Skeletal muscle satellite cell (primary cell): Measurements from ENCODE around the gene DNAH17.

Experiments
- H3K27me3 ChIP-seq: 2 replicates; pipeline ENCODE4 v1.7.0; 2013; ENCODE audit warnings: low read length; ENCODE audit not compliant: control insufficient read depth, insufficient read depth
- H3K36me3 ChIP-seq: 2 replicates; pipeline ENCODE4 v1.7.0; 2013; ENCODE audit warnings: mild to moderate bottlenecking, control low read depth, low read length; ENCODE audit not compliant: insufficient read depth
- H3K4me1 ChIP-seq: 2 replicates; pipeline ENCODE4 v1.7.0; 2013; ENCODE audit warnings: low read length; ENCODE audit not compliant: control insufficient read depth, insufficient read depth
- H3K4me2 ChIP-seq: 2 replicates; pipeline ENCODE4 v1.7.0; 2013; ENCODE audit warnings: mild to moderate bottlenecking, low read length
- H3K4me3 ChIP-seq: 2 replicates; pipeline ENCODE4 v1.7.0; 2013; ENCODE audit warnings: low read length
- H3K9ac ChIP-seq: 2 replicates; pipeline ENCODE4 v1.7.0; 2013; ENCODE audit warnings: mild to moderate bottlenecking, low read depth, low read length, moderate library complexity
- H3K9me3 ChIP-seq: replicated peaks from 2 replicates; pipeline ENCODE4 v1.7.0; 2013; ENCODE audit warnings: mild to moderate bottlenecking, control low read depth, low read length

DNAH17 gene

GRCh38 chr17:78556812-78557211 lies 20.4 kb downstream of the DNAH17 start:
- H3K27me3 ChIP-seq, result peaks cover 17% of the 10 kb centered on the region
- no peak overlapping the region for H3K4me3 ChIP-seq
- H3K4me1 ChIP-seq, result peaks cover 12% of the 10 kb centered on the region
- H3K9me3 ChIP-seq, result no peaks in the 10 kb centered on the region
- H3K9ac ChIP-seq, result no peak overlapping the region
- no peaks in the 10 kb centered on the region for H3K36me3 ChIP-seq
- no peak overlapping the region for H3K4me2 ChIP-seq

- H3K36me3 ChIP-seq, result no peaks in the 10 kb centered on the region
- no peak overlapping the region for H3K9ac ChIP-seq
- H3K4me2 ChIP-seq, result no peak overlapping the region
- no peak overlapping the region for H3K4me3 ChIP-seq
- no peaks in the 10 kb centered on the region for H3K9me3 ChIP-seq
- H3K4me1 ChIP-seq, result peaks cover 12% of the 10 kb centered on the region
- H3K27me3 ChIP-seq, result peaks cover 19% of the 10 kb centered on the region
These were observed 21.3 kb downstream of the DNAH17 start for GRCh38 chr17:78555746-78556401.

GRCh38 chr17:78550464-78550863 lies 26.7 kb downstream of the DNAH17 start:
- Histone ChIP-seq H3K9ac (no peak overlapping the region), H3K36me3 (no peaks in the 10 kb centered on the region), H3K4me3 (no peak overlapping the region), H3K4me2 (no peak overlapping the region), H3K4me1 (no peaks in the 10 kb centered on the region), H3K9me3 (no peaks in the 10 kb centered on the region), H3K27me3 (peaks cover 25% of the 10 kb centered on the region)

GRCh38 chr17:78548725-78549124 lies 28.5 kb downstream of the DNAH17 start:
- peaks cover 25% of the 10 kb centered on the region for H3K27me3 ChIP-seq
- no peaks in the 10 kb centered on the region for H3K9me3 ChIP-seq
- H3K4me3 ChIP-seq, result no peak overlapping the region
- no peak overlapping the region for H3K4me2 ChIP-seq
- no peaks in the 10 kb centered on the region for H3K4me1 ChIP-seq
- no peak overlapping the region for H3K9ac ChIP-seq
- no peaks in the 10 kb centered on the region for H3K36me3 ChIP-seq

- Histone ChIP-seq H3K9ac (no peak overlapping the region), H3K4me2 (no peak overlapping the region), H3K36me3 (no peaks in the 10 kb centered on the region), H3K27me3 (peaks cover 20% of the 10 kb centered on the region), H3K4me3 (no peak overlapping the region), H3K9me3 (no peaks in the 10 kb centered on the region), H3K4me1 (no peaks in the 10 kb centered on the region)
These were observed 30.2 kb downstream of the DNAH17 start for GRCh38 chr17:78547035-78547434.

- Histone ChIP-seq H3K9me3 (no peaks in the 10 kb centered on the region), H3K36me3 (no peaks in the 10 kb centered on the region), H3K9ac (no peak overlapping the region), H3K4me3 (no peak overlapping the region), H3K4me1 (peaks cover 4% of the 10 kb centered on the region), H3K27me3 (peaks cover 19% of the 10 kb centered on the region), H3K4me2 (no peak overlapping the region)
These were observed 30.7 kb downstream of the DNAH17 start for GRCh38 chr17:78546476-78546875.

GRCh38 chr17:78544881-78545755 lies 32.1 kb downstream of the DNAH17 start:
- Histone ChIP-seq H3K9me3 (no peaks in the 10 kb centered on the region), H3K9ac (no peak overlapping the region), H3K4me1 (peaks cover 6% of the 10 kb centered on the region), H3K4me2 (no peak overlapping the region), H3K4me3 (no peak overlapping the region), H3K36me3 (no peaks in the 10 kb centered on the region), H3K27me3 (peaks cover 10% of the 10 kb centered on the region)

GRCh38 chr17:78541488-78542206 lies 35.5 kb downstream of the DNAH17 start:
- H3K36me3 ChIP-seq, result no peaks in the 10 kb centered on the region
- H3K4me2 ChIP-seq, result no peak overlapping the region
- no peaks in the 10 kb centered on the region for H3K9me3 ChIP-seq
- peaks cover 3% of the 10 kb centered on the region for H3K27me3 ChIP-seq
- H3K4me3 ChIP-seq, result no peak overlapping the region
- H3K4me1 ChIP-seq, result peaks cover 6% of the 10 kb centered on the region
- H3K9ac ChIP-seq, result no peak overlapping the region

GRCh38 chr17:78539781-78540180 lies 37.4 kb downstream of the DNAH17 start:
- H3K4me2 ChIP-seq, result no peak overlapping the region
- H3K36me3 ChIP-seq, result no peaks in the 10 kb centered on the region

GRCh38 chr17:78538033-78538776 lies 39.0 kb downstream of the DNAH17 start:
- no peaks in the 10 kb centered on the region for H3K36me3 ChIP-seq
- H3K9ac ChIP-seq, result no peak overlapping the region
- H3K4me2 ChIP-seq, result no peak overlapping the region
- H3K9me3 ChIP-seq, result no peaks in the 10 kb centered on the region
- peaks cover 9% of the 10 kb centered on the region for H3K27me3 ChIP-seq
- H3K4me1 ChIP-seq, result peaks cover 6% of the 10 kb centered on the region
- no peak overlapping the region for H3K4me3 ChIP-seq

More at GRCh38 chr17:78539781-78540180, 37.4 kb downstream of the DNAH17 start:
- H3K4me1 ChIP-seq, result peaks cover 6% of the 10 kb centered on the region
- H3K9ac ChIP-seq, result no peak overlapping the region
- H3K4me3 ChIP-seq, result no peak overlapping the region
- H3K9me3 ChIP-seq, result no peaks in the 10 kb centered on the region
- H3K27me3 ChIP-seq, result peaks cover 9% of the 10 kb centered on the region
